Ecto neural progenitor cell (in vitro differentiated cells): ENCODE measurements around the gene PRR18.
"Not testable (repeated sequence)": the region's sequence is repeated elsewhere in the genome, so short reads cannot be mapped to it uniquely, and the experiment has no call there.

Experiments
- DNase-seq: peaks from one replicate; pipeline ENCODE4 v3.0.0-alpha.2; 2018; ENCODE audit warnings: low spot score

Gene PRR18, protein sequence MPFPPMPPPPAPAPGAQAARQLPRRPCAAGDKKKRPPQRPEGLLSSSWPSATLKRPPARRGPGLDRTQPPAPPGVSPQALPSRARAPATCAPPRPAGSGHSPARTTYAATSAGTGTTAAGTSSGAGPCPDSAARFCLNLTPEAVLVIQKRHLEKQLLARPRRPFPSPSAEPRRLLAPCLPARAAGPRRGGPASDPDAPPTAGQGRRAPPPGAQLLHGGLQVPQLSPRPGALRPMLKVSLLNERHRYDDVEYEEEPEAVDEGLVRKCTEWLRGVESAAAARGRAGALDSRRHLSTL

DNA sequence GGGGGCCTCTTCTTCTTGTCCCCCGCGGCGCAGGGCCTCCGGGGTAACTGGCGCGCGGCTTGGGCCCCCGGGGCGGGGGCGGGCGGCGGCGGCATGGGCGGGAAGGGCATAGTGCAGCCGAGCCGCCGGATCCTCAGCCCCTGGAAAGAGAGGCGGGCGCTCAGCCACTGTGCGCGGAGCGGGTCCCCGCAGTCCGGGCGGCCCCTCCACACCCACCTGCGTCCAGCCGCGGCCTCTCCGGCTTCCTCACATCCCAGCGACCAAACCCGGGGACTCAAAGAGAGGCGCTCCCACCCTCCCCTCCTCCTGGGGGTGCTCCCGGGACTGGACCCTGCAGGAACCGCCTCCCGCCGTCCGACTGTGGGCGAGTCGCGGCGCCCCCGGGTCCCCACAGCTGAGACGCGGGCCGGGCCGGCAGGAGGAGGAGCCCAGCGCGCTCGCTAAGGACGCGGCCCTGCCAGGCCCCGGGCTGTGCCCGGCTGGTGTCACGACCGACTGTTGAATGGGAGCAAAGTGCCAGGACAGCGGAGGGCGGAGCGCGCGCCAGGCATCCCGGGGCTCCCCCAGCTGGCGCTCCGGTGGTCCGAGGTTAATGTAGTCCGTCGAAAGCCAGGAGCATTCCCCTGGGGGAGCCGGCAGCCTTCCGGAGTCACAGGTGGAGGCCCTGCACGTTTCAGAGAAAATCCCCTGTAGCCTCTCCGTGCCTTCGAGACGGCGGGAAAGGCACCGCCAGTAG lies at the start of gene PRR18:
Gene PRR18 (minus strand): TSS at position 360 of the 736 bp plus-strand sequence. CDS start 250 bp downstream, at position 110.
- DNase-seq, result peak; percentile 73

DNA sequence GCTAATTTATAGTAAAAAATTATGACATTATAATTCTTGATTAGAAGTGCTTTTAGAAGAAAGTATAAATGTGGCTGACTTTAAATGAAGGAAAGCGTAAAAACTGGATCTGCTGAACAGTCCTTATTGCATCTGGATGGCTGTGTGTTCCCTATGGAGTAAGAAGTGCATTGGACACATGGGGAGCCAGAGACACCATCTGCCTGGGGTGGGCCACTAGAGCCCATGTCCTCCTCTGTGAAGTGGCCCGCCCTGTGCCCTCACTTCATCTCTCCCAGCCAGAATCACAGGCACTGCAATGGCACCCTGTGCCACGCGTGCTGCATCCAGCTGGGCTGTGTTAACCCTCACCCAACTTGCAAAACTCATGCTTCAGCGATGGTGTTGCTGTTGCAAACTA lies 47.4 kb upstream of the PRR18 start:
- DNase-seq, result no peak

DNA sequence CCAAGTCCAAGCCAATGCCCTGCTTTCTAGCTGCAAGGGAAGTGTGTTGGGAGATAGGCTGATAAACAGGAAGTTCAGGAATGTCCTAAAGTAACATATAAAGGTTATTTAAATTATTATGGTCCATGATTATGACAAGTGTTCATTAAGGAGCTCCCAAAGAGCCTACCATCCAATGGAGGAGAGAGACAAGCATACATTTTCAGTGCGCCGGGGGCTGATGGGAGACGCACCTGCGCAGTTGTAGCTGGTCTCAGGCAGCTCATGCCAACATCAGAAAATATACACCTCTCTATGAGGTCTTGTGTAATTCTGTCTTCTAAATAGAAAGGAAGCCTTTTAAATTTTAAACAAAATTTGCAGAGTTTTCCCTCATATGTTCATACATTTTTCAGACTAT lies 46.8 kb upstream of the PRR18 start:
- no peak for DNase-seq

DNA sequence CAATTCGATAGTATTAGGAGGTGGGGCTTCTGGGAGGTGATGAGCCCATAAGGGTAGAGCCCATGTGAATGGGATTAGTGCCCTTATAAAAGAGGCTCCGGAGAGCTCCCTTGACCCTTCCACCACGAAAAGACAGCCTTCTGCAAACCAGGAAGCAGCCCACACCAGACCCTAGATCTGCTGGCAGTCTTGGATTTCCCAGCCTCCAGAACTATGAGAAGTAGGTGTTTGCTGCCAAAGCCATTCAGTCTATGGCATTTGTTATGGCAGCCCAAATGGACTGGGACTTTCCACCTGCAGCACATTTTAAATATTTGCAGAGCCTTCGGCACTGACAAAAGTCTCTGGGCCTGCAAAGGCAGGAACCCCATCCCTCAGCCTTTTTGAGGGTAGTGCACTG lies 46.0 kb upstream of the PRR18 start:
- no peak for DNase-seq

DNA sequence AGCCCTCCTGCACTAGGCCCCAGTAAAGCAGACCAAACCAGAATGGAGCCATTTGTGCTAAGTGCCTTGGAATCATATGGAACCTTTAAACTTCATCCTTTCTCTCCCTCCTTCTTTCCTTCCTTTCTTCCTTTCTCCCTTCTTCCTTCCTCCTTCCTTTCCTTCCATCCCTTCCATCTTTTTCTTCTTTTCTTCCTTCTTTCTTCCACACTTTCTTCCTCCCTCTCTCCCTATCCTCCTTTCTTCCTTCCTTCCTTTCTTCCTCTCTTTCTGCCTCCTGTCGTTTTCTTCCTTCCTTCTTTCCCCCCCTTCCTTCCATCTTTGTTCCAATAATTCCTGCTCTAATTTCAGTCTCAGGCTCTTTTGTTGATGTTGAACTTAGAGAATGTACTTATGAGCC lies 45.3 kb upstream of the PRR18 start:
- no peak for DNase-seq

DNA sequence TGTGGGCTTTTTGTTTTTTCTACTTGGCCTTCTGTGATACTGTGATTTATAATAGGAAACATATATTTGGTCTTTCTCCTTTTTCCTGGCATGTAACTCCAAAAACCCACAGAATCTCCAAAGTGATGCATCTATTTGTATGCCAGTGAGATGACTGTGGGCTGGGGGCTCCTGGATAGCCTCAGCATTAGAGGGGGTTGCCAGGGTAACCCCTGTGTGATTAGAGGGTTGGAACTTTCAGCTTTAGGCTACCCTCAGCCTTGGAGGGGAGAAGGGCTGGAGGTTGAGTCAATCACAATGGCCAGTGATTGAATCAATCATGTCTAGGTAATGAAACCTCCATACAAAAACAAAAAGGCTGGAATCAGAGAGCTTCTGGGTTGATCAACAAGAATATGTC lies 44.7 kb upstream of the PRR18 start:
- DNase-seq, result no peak

DNA sequence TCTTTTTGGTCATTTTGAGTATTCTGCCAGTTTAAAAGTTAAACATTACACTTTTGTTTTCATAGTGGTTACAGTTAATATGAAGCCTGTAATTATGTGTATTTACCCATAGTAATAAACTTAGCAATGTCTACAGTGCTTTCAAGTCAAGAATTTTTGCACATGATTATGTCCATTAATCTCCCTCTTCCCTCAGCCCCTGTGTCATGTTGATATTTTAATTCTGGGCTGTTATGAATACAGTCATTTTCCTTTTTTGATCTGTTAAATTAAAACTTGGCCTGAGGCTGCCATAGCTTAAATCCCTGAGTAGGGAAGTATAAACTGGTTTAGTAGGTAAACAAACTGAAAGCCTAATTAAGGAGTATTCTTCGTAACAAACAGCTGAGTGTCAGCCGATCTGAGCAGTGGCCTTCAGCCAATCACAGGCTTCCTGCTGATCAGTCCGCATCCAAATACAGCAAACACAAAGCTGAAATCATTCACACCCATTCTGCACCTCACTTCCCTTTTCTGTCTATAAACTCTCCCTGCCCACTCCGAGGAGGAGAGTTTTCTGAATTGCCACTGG lies 43.6 kb upstream of the PRR18 start:
- no peak for DNase-seq

DNA sequence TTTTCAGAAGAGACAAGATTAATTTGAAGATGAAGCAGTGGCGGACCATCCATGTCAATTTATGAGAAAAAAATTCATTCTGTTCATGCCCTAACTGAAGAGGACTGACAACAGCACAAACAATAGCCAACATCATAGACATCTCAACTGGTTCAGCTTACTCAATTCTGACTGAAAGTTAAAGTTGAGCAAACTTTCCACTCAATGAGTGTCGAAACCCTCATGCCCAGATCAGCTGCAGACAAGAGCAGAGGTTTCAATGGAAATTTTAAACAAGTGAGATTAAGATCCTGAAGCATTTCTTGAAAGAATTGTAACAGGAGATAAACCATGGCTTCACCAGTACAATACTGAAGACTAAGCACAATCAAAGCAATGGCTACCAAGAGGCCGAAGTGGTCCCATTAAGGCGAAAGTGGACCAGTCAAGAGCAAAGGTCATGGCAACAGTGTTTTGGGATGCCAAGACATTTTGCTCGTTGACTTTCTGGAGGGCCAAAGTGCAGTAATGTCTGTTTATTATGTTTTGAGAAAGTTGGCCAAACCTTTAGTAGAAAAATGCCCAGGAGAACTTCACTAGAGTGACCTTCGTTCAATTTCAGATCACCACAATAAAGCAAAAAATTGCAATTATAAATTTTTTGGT lies 40.2 kb upstream of the PRR18 start:
- no peak for DNase-seq

DNA sequence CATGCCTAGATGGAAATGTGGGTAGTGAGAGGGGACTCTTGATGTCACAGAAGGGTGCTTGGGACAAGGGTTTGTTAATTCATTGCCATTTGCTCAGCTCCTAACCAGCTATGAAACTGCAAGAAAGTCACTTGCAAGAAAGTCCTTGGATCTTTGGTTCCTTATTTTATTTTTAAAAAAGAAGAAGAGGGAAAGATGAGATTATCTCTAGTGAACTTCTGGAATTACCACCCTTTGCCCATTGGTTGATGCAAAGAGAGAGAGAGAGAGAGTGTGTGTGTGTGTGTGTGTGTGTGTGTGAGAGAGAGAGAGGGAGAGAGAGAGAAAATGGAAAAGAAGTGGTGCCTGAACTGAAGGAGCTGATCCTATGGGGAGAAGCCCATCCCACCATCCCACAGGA lies 38.8 kb upstream of the PRR18 start:
- DNase-seq, result no peak

DNA sequence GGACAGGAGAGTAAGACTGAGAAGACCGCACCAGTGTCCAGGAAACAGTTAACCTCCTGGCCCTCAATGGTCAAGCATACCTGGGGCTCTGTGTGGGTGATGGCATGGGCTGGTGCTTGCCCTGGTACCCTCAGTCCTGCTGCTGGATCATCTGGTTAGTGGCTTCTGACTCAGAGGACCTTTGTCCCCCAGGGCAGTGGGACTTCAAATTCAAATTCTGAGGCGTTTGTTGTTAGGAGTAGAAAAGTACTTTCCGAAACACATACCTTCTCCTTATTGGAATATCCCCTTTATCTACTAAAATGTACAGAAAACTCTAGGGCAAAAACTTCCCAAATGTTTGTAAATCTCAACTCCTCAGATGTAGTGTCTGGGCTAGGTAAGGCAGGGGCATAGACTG lies 38.3 kb upstream of the PRR18 start:
- DNase-seq, result no peak

DNA sequence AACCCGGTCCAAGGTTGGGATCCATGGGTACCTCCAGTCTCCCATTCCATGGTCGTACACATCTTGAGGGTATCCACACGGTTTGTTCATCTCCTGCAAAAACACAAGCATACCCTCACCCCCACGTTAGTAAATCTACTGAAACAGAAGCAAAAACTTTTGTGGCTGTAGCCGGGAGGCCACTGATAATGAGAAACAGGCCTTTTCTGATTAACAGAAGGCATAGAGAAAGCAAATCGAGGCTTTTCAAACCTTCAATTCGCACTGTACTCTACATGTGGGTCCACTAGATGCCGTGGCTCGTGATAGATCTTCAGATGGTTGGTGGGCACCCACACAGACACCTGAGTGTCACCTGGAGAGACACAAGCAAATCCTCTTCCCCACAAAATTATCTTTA lies 37.5 kb upstream of the PRR18 start:
- not testable (repeated sequence) for DNase-seq

DNA sequence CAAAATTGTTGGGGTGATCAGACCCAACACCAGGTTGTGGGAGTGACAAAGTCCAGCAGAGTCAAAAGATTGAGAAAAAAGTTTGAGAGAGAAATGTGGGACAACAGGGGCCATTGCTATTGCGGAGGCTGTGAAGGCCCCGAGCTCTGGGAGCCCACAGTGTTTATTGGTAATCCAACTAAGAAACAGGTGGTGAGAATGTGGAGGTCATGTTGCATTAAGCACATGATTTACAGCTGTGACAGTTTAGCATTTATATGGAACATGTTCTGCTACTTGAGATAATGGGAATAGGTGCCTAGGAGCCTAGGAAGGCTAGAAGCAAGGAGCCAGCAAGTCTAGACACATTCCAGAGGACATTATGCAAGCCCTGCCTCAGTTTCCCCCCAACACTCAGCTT lies 36.7 kb upstream of the PRR18 start:
- not testable (repeated sequence) for DNase-seq

DNA sequence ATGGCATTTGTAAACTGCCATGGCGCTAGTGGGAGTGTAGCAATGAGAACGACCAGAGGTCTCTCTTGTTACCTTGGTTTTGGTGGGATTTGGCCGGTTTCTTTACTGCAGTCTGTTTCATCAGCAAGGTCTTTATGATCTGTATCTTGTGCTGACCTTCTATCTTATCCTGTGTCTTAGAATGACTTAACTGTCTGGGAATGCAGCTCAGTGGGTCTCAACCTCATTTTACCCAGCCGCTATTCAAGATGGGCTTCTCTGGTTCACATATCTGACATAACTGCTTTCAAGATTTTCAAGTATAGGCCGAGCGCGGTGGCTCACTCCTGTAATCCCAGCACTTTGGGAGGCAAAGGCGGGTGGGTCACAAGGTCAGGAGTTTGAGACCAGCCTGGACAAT lies 36.0 kb upstream of the PRR18 start:
- DNase-seq, result no peak

DNA sequence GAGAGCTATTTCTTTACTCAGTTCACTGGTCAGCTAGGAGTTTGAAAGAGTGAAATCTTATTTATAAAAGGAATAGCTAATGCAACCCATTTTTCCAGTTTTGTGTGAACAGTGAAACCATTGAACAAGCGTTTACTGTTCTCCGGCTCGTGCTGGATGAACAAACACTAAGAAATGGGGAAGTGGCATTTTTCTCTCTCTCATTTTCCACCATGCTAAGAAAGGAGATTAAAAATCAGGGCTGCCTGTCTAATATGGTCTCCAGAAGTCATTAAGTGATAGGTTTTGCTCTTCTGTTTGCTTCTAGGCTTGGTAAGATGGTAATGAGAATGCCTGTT lies 34.9 kb upstream of the PRR18 start:
- no peak for DNase-seq

DNA sequence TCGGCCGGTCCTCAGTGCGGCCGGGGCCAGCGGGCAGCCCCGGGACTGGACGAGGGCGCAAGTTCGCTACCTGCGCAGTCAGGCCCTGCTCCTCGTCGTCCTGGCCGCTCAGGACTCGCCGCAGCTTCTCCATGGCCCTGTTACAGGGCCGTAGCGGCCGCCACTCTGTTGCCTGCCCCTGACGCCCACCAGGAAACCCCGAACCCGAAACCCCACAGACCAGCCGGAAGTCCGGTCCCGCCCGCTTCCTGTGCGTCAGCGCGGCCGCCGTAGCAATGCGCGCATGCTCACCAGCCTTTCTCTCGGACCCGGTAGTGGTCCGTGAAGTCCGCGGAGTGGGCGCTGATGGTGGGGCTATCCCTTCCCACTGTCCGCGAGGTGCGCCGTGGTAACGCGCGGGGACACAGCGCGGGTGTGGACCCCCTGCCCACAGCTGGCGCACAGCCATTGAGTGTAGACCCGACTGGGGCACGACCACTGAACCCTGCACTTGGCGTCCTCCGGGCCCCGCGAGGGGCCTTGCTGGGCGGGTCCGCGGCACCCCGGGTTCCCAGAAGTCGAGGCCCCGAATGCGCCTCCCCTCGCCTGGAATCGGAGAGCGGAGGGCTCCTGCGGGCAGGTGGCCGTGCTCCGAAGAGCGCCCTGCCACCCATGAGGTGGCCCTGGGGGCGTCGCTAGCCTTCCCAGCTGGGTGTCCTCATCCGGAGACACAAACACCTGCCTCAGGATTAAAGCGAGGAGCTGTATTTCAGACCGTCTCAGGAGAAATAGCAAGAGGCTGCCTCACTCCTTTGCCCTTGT lies 34.4 kb upstream of the PRR18 start, which contains the start of gene SFT2D1:
Gene SFT2D1 (minus strand): TSS at position 197 of the 801 bp plus-strand sequence. CDS start 64 bp downstream, at position 133.
- peak; percentile 90 for DNase-seq

DNA sequence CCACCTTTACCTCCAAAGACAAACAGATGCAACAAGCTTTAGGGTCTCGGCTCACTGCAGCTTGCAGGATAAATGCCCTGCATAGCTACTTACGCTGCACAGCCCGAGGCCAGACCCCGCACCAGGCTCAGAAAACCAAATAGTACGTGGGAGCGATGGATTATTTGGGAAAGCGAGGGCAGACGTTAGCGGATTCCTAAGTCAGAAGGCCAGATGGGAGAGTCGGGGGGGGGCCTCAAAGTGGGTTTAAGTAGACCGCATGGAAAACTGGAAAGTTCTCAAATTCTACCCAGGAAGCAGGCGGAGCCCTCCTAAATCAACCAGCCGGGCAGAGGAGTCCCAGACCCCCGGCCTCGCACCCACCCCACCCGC lies 33.8 kb upstream of the PRR18 start:
- no peak for DNase-seq

DNA sequence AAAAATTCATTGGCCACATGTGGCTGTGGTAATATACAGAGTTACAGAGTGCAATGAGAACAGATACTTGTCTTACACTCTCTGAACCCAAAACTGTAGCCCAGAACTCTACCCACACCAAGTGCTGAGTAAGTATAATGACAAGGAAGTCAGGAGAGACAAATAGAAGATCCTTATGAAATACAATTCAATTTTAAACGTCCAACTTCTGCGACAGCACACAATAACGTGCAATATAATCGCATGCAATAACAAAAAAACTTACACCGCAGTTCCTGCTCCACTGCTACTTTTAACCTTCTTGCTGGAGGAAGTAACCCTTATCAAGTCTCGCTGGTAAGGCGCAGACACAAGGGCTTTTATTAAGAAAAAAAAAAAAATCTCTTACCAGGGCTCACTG lies 33.3 kb upstream of the PRR18 start:
- no peak for DNase-seq

DNA sequence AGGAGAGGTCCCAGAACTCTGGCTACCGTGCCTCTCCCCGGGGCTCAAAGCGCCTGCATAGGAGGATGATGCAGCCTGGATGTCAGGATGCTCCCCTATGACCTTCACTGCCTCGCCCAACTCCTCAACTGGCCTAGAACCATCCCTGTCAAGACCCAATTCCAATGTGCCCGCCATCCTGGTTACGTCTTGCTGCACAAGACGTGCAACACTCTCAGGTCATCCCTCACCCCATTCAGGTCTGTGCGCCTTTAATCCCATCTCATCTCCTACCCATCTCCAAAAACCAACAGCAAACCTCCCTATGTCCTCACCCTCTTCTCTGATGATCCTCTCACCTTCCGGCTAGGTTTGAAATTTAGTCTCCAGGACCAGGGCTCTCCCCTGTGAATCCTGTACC lies 30.7 kb upstream of the PRR18 start:
- no peak for DNase-seq

DNA sequence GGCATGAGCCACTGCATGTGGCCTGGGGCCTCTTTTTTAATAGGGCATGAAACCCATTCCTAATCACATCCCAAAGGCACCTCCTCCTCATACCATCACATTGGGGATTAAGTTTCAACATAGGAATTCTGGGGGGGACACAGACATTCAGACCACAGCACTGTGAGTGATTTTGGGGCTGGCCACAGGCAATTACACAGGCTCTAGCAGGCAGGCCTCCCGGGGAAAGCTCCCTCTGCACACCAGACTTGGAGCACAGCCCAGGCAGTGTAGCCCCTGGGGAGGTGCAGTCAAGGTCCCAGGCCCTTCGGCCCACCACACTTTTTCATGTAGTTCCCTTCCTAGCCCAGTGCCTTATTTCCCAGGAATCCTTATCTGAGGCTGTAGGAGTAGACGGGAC lies 28.7 kb upstream of the PRR18 start:
- DNase-seq, result no peak

DNA sequence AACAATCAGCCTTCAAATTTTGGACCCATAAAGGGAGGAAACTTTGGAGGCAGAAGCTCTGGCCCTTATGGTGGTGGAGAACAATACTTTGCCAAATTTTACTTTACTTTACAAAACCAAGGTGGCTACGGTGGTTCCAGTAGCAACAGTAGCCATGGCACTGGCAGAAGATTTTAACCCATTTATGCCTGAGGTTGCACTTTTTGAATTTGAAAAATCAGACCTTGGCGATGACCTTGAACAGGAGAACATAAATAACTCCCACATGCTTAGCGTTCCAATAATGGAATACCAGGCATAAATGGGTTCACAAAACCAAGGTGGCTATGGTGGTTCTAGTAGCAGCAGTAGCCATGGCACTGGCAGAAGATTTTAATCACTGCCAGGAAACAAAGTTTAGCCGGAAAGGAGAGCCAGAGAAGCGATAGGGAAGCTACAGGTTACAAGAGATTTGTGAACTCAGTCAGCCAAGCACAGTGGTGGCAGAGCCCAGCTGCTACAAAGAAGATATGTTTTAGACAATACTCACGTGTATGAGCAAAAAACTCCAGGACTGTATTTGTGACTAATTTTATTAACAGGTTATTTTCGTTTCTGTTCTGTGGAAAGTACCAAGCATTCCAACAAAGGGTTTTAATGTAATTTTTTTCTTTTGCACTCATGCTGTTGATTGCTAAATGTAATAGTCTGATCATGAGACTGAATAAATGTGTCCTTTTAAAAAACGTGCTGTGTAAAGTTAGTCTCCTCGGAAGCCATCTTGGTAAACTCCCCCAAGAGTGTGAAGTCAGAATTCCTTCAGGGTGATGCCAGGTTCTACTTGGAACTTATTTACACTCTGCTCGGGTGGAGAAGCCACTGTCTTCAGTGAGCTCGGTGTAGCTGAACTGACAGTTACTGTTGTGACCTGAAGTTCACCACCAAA lies 27.4 kb upstream of the PRR18 start:
- no peak for DNase-seq

DNA sequence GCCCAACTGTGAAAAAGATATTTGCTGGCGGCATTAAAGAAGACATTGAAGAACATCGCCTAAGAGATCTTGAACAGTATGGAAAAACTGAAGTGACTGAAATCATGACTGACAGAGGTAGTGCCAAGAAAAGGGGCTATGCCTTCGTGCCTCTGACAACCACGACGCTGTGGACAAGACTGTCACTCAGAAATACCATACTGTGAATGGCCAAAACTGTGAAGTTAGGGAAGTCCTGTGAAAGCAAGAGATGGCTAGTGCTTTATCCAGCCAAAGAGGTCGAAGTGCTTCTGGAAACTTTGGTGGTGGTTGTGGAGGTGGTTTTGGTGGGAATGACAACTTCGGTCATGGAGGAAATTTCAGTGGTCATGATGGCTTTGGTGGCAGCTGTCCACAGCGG lies 26.7 kb upstream of the PRR18 start:
- no peak for DNase-seq
